ENCODE results near the gene ABHD4.
A peak's percentile ranks its signal among the peaks of the same experiment; 100 is the strongest.
"Not testable (repeated sequence)": the region's sequence is repeated elsewhere in the genome, so short reads cannot be mapped to it uniquely, and the experiment has no call there.

The ABHD4 gene

DNA sequence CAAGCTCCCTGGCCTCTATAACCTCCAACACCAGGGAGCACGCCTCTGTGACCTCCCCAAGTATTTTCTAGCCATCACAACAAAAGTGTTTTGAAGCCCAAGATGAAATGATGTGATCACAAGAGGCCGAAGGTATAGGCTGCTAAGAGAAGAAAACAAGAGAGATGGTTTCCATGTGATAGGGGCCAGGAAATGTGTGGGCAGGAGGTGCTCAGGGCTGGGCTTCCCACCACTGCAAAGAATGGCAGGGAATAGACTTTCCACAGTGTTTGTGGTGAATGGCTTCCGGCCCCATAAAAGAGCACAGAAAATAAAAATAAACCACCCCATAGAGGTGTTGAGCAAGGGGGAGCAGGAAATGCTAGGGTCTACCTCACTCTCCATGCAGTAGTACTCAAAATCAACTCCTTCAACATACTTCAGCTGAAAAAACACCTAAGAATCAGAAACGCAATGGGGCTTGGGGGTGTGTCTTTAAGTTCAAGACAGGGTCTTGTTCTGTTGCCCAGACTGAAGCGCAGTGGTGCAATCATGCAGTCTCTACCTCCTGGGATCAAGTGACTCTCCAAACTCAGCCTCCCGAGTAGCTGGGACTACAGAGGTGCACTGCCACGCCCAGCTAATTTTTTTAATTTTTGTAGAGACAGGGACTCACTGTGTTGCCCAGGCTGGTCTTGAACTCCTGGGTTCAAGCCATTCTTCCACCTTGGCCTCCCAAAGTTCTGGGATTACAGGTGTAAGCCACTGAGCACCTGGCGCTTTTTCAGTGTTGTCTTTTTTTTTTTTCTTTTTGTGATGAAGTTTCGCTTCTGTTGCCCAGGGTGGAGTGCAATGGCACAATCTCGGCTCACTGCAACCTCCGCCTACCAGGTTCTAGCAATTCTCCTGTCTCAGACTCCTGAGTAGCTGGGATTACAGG is 36.2 kb upstream of the ABHD4 start:
- no peak for DNase-seq (ENCODE audit: low read depth)

- DNase-seq (ENCODE audit: low read depth): peak; percentile 71
Observed at GRCh38 chr14:22563987-22564386, 34.1 kb upstream of the ABHD4 start.

GRCh38 chr14:22564463-22564862 is 33.6 kb upstream of the ABHD4 start:
- no peak for DNase-seq (ENCODE audit: low read depth)

DNA sequence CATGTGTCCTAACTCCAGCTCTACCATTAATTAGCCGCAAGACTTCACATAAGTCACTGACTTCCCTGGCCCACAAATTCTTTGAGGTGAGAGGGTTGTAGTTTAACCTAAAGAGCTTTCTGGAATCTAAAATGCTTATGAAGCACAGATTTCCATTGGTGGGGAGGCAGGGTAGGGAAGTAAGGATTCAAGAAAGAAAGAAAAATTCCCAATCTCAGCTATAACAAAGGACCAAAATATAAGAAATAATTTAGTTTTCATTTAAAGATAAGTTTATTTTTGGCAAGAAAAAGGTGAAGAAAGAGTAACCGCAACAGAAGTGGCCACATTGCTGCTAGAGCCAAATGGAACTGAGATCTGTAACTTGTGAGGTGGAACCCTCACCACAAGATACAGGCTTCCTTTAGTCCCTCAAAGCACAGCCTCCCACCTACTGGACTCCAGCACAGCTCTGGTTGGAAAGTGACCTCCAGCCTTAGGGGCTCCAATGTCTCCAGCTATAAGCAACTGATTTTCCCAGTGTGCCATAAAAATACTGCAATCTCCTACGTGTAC is 32.6 kb upstream of the ABHD4 start:
- DNase-seq (ENCODE audit: low read depth): no peak

GRCh38 chr14:22566266-22566665 is 31.8 kb upstream of the ABHD4 start:
- DNase-seq (ENCODE audit: low read depth): not testable (repeated sequence)

GRCh38 chr14:22566845-22567244 is 31.3 kb upstream of the ABHD4 start:
- no peak for DNase-seq (ENCODE audit: low read depth)

DNA sequence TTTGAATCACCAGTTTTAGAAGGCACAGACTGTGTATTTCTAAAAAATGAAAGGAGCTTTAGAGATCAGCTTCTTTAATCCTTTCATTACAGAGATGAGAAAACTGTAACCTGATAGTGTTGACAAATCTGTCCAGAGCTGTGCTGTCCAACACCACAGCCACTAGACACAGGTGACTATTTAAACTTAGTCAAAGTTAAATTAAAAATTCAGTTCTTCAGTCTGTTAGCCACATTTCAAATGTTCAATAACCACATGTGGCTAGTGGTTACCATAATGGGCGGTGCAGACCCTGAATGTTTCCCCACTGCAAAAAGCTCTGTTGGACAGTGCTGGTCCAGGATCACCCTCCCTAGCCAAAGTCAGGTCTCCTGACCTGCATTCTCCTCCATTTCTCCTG is 30.7 kb upstream of the ABHD4 start:
- DNase-seq (ENCODE audit: low read depth): no peak

DNA sequence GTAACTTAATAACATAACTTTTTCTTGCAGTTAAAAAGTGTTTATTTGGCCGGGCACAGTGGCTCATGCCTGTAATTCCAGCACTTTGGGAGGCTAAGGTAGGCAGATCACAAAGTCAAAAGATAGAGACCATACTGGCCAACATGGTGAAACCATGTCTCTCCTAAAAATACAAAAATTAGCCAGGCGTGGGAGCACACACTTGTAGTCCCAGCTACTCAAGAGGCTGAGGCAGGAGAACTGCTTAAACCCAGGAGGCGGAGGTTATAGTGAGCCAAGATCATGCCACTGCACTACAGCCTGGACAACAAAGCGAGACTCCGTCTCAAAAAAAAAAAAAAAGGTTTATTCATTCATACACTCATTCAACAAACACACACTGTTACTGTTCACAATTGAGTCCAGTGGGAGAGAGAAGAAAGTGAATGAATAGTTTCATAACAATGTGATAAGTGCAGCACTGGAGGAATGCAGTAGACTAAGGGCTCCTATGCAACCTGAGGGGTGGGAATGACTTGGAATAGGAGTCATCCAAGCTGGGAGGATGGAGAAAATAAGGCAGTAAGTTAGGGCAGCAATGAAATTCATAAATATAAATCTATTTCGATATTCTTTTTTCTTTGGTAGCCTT is 28.9 kb upstream of the ABHD4 start:
- peak; percentile 37 for DNase-seq (ENCODE audit: low read depth)

DNA sequence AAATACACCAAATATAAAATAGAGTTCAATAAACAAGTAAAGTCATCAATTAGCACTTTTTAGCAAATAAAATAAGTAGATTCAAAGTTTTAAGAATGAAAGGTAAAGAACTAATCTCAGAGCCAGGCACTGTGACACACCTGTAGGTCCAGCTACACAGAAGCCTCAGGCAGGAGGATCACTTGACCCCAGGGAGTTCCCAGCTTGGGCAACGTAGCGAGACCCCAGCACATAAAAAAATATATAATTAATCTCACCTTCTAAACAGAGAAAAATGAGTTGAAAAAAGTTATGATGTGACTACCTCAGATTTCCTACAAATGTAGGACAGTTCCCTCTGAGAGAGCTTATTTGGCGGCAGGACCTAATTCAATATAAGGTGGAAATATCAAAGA is 28.4 kb upstream of the ABHD4 start:
- no peak for DNase-seq (ENCODE audit: low read depth)

- peak; percentile 78 for DNase-seq (ENCODE audit: low read depth)
Observed at GRCh38 chr14:22570132-22570949, 27.8 kb upstream of the ABHD4 start.

- DNase-seq (ENCODE audit: low read depth): peak; percentile 74
Observed at GRCh38 chr14:22572562-22573058, 25.5 kb upstream of the ABHD4 start.

GRCh38 chr14:22573804-22574203 is 24.3 kb upstream of the ABHD4 start:
- no peak for DNase-seq (ENCODE audit: low read depth)

- no peak for DNase-seq (ENCODE audit: low read depth)
Observed at GRCh38 chr14:22577334-22577908, 20.7 kb upstream of the ABHD4 start.

GRCh38 chr14:22579236-22579635 is 18.9 kb upstream of the ABHD4 start:
- no peak for DNase-seq (ENCODE audit: low read depth)

DNA sequence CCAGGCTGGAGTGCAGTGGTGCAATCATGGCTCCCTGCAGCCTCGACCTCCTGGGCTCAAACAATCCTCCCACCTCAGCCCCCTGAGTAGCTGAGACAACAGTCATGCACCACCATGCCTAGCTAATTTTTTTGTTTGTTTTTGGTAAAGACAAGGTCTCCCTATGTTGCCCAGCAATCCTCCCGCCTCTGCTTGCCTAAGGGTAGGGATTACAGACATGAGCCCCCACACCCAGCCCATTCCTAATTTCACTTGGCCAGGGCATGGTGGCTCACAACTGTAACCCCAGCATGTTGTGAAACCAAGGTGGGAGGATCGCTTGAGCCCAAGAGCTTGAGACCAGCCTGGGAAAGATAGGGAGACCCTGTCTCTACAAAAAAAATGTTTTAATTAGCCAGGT is 18.2 kb upstream of the ABHD4 start:
- no peak for DNase-seq (ENCODE audit: low read depth)

DNA sequence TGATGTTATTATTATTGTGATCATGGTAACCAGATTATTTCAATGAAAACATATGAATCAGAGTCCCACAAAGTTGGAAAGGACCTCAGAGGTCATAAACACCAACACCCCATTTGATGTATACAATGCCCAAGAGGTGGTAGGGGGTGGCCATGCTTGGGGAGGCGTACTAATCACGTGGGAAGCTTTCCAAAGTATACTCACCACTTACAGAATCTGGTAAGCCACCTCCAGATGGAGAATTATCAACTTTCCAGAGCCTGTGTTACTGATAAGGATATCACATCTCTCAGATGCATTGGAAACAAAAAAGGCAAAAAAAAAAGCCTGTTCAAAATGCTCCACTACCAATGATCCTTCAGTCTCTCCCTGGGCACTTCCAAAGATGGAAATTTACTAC is 17.5 kb upstream of the ABHD4 start:
- no peak for DNase-seq (ENCODE audit: low read depth)

GRCh38 chr14:22583994-22584393 is 14.1 kb upstream of the ABHD4 start:
- no peak for DNase-seq (ENCODE audit: low read depth)

GRCh38 chr14:22587247-22587646 is 10.9 kb upstream of the ABHD4 start:
- no peak for DNase-seq (ENCODE audit: low read depth)

- not testable (repeated sequence) for DNase-seq (ENCODE audit: low read depth)
Observed at GRCh38 chr14:22587677-22588422, 10.2 kb upstream of the ABHD4 start.

DNA sequence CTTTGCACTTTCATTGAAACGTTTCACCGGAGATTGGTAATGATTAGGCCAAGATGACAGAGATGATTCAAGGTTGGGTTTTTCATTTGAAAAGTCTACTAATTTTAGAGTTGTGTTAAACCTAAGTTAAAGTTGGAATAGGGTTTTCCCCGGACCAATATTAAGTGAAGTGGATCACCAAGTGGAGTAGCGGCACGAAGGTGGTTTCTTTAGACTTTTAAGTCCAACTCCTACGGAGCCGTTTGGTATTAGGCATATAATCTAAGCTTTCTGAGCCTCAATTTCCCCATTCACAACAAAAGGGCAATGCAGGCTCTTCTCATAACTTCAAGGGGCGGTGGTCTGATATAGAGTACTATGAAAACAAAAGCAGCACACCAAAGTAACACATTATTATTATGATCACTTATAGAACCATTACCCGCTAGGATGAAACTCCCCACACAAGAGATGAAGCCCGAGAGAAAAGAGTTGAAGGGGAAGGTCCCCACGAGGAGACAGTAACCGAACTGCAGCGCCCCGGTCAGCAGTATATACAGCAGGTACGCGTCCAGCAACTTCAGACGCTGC is 9.5 kb upstream of the ABHD4 start:
- DNase-seq (ENCODE audit: low read depth): no peak
